ENCODE results near the gene LSAMP.

Gene LSAMP

GRCh38 chr3:116348216-116348615, 97.1 kb downstream of the LSAMP start:
- Histone ChIP-seq H3K36me3 (ENCODE audit: control insufficient read depth, low read depth, low read length) (no peaks in the 10 kb centered on the region), H3K27ac (ENCODE audit: low read length) (no peak overlapping the region), H3K4me1 (ENCODE audit: control insufficient read depth, low read depth, low read length) (peaks cover 9% of the 10 kb centered on the region), H3K4me3 (ENCODE audit: low read length) (no peak overlapping the region), H3K9ac (ENCODE audit: low read length) (no peak overlapping the region), H3K9me3 (ENCODE audit: control insufficient read depth, low read depth, low read length) (no peaks in the 10 kb centered on the region), H3K27me3 (ENCODE audit: control insufficient read depth, insufficient read depth, low read length) (no peaks in the 10 kb centered on the region)

GRCh38 chr3:116342499-116342898, 102.8 kb downstream of the LSAMP start:
- no peaks in the 10 kb centered on the region for H3K9me3 ChIP-seq (ENCODE audit: control insufficient read depth, low read depth, low read length)
- H3K4me1 ChIP-seq (ENCODE audit: control insufficient read depth, low read depth, low read length), result peaks cover 38% of the 10 kb centered on the region
- H3K36me3 ChIP-seq (ENCODE audit: control insufficient read depth, low read depth, low read length), result no peaks in the 10 kb centered on the region
- H3K27ac ChIP-seq (ENCODE audit: low read length), result no peak overlapping the region
- H3K4me3 ChIP-seq (ENCODE audit: low read length), result no peak overlapping the region
- H3K9ac ChIP-seq (ENCODE audit: low read length), result no peak overlapping the region
- no peaks in the 10 kb centered on the region for H3K27me3 ChIP-seq (ENCODE audit: control insufficient read depth, insufficient read depth, low read length)

- Histone ChIP-seq H3K27ac (ENCODE audit: low read length) (no peak overlapping the region), H3K36me3 (ENCODE audit: control insufficient read depth, low read depth, low read length) (no peaks in the 10 kb centered on the region), H3K4me1 (ENCODE audit: control insufficient read depth, low read depth, low read length) (peaks cover 38% of the 10 kb centered on the region), H3K4me3 (ENCODE audit: low read length) (no peak overlapping the region), H3K27me3 (ENCODE audit: control insufficient read depth, insufficient read depth, low read length) (no peaks in the 10 kb centered on the region), H3K9me3 (ENCODE audit: control insufficient read depth, low read depth, low read length) (no peaks in the 10 kb centered on the region), H3K9ac (ENCODE audit: low read length) (no peak overlapping the region)
Measured at GRCh38 chr3:116341899-116342298, 103.4 kb downstream of the LSAMP start.

GRCh38 chr3:116341381-116341780, 103.9 kb downstream of the LSAMP start:
- Histone ChIP-seq H3K36me3 (ENCODE audit: control insufficient read depth, low read depth, low read length) (no peaks in the 10 kb centered on the region), H3K9me3 (ENCODE audit: control insufficient read depth, low read depth, low read length) (no peaks in the 10 kb centered on the region), H3K27ac (ENCODE audit: low read length) (no peak overlapping the region), H3K4me1 (ENCODE audit: control insufficient read depth, low read depth, low read length) (peaks cover 38% of the 10 kb centered on the region), H3K4me3 (ENCODE audit: low read length) (no peak overlapping the region), H3K27me3 (ENCODE audit: control insufficient read depth, insufficient read depth, low read length) (no peaks in the 10 kb centered on the region), H3K9ac (ENCODE audit: low read length) (no peak overlapping the region)

- Histone ChIP-seq H3K27me3 (ENCODE audit: control insufficient read depth, insufficient read depth, low read length) (no peaks in the 10 kb centered on the region), H3K36me3 (ENCODE audit: control insufficient read depth, low read depth, low read length) (no peaks in the 10 kb centered on the region), H3K9me3 (ENCODE audit: control insufficient read depth, low read depth, low read length) (no peaks in the 10 kb centered on the region), H3K4me3 (ENCODE audit: low read length) (no peak overlapping the region), H3K4me1 (ENCODE audit: control insufficient read depth, low read depth, low read length) (peaks cover 38% of the 10 kb centered on the region), H3K27ac (ENCODE audit: low read length) (no peak overlapping the region), H3K9ac (ENCODE audit: low read length) (no peak overlapping the region)
Measured at GRCh38 chr3:116340680-116341216, 104.5 kb downstream of the LSAMP start.

GRCh38 chr3:116339441-116340028, 105.8 kb downstream of the LSAMP start:
- no peak overlapping the region for H3K4me3 ChIP-seq (ENCODE audit: low read length)
- no peak overlapping the region for H3K27ac ChIP-seq (ENCODE audit: low read length)
- no peaks in the 10 kb centered on the region for H3K27me3 ChIP-seq (ENCODE audit: control insufficient read depth, insufficient read depth, low read length)
- H3K9ac ChIP-seq (ENCODE audit: low read length), result no peak overlapping the region
- H3K4me1 ChIP-seq (ENCODE audit: control insufficient read depth, low read depth, low read length), result peaks cover 38% of the 10 kb centered on the region
- no peaks in the 10 kb centered on the region for H3K9me3 ChIP-seq (ENCODE audit: control insufficient read depth, low read depth, low read length)
- no peaks in the 10 kb centered on the region for H3K36me3 ChIP-seq (ENCODE audit: control insufficient read depth, low read depth, low read length)

- no peak overlapping the region for H3K9ac ChIP-seq (ENCODE audit: low read length)
- peaks cover 38% of the 10 kb centered on the region for H3K4me1 ChIP-seq (ENCODE audit: control insufficient read depth, low read depth, low read length)
- H3K4me3 ChIP-seq (ENCODE audit: low read length), result no peak overlapping the region
- no peaks in the 10 kb centered on the region for H3K36me3 ChIP-seq (ENCODE audit: control insufficient read depth, low read depth, low read length)
- H3K27ac ChIP-seq (ENCODE audit: low read length), result no peak overlapping the region
- no peaks in the 10 kb centered on the region for H3K27me3 ChIP-seq (ENCODE audit: control insufficient read depth, insufficient read depth, low read length)
- H3K9me3 ChIP-seq (ENCODE audit: control insufficient read depth, low read depth, low read length), result no peaks in the 10 kb centered on the region
Measured at GRCh38 chr3:116338713-116339112, 106.6 kb downstream of the LSAMP start.

GRCh38 chr3:116337229-116337628, 108.1 kb downstream of the LSAMP start:
- no peaks in the 10 kb centered on the region for H3K9me3 ChIP-seq (ENCODE audit: control insufficient read depth, low read depth, low read length)

GRCh38 chr3:116331380-116331779, 113.9 kb downstream of the LSAMP start:
- Histone ChIP-seq H3K4me3 (ENCODE audit: low read length) (no peak overlapping the region), H3K27me3 (ENCODE audit: control insufficient read depth, insufficient read depth, low read length) (no peaks in the 10 kb centered on the region), H3K27ac (ENCODE audit: low read length) (no peak overlapping the region), H3K9me3 (ENCODE audit: control insufficient read depth, low read depth, low read length) (no peaks in the 10 kb centered on the region), H3K36me3 (ENCODE audit: control insufficient read depth, low read depth, low read length) (no peaks in the 10 kb centered on the region), H3K9ac (ENCODE audit: low read length) (no peak overlapping the region), H3K4me1 (ENCODE audit: control insufficient read depth, low read depth, low read length) (no peaks in the 10 kb centered on the region)

More at GRCh38 chr3:116337229-116337628, 108.1 kb downstream of the LSAMP start:
- H3K27ac ChIP-seq (ENCODE audit: low read length), result no peak overlapping the region
- H3K4me3 ChIP-seq (ENCODE audit: low read length), result no peak overlapping the region
- H3K4me1 ChIP-seq (ENCODE audit: control insufficient read depth, low read depth, low read length), result peaks cover 31% of the 10 kb centered on the region
- H3K27me3 ChIP-seq (ENCODE audit: control insufficient read depth, insufficient read depth, low read length), result no peaks in the 10 kb centered on the region
- H3K9ac ChIP-seq (ENCODE audit: low read length), result no peak overlapping the region
- H3K36me3 ChIP-seq (ENCODE audit: control insufficient read depth, low read depth, low read length), result no peaks in the 10 kb centered on the region

- Histone ChIP-seq H3K27me3 (ENCODE audit: control insufficient read depth, insufficient read depth, low read length) (no peaks in the 10 kb centered on the region), H3K27ac (ENCODE audit: low read length) (no peak overlapping the region), H3K4me1 (ENCODE audit: control insufficient read depth, low read depth, low read length) (no peaks in the 10 kb centered on the region), H3K4me3 (ENCODE audit: low read length) (no peak overlapping the region), H3K9ac (ENCODE audit: low read length) (no peak overlapping the region), H3K36me3 (ENCODE audit: control insufficient read depth, low read depth, low read length) (no peaks in the 10 kb centered on the region), H3K9me3 (ENCODE audit: control insufficient read depth, low read depth, low read length) (no peaks in the 10 kb centered on the region)
Measured at GRCh38 chr3:116322750-116323375, 122.4 kb downstream of the LSAMP start.

GRCh38 chr3:116318370-116318769, 126.9 kb downstream of the LSAMP start:
- Histone ChIP-seq H3K27me3 (ENCODE audit: control insufficient read depth, insufficient read depth, low read length) (no peaks in the 10 kb centered on the region), H3K27ac (ENCODE audit: low read length) (no peak overlapping the region), H3K9ac (ENCODE audit: low read length) (no peak overlapping the region), H3K9me3 (ENCODE audit: control insufficient read depth, low read depth, low read length) (no peaks in the 10 kb centered on the region), H3K36me3 (ENCODE audit: control insufficient read depth, low read depth, low read length) (no peaks in the 10 kb centered on the region), H3K4me3 (ENCODE audit: low read length) (no peak overlapping the region), H3K4me1 (ENCODE audit: control insufficient read depth, low read depth, low read length) (no peaks in the 10 kb centered on the region)

- H3K9me3 ChIP-seq (ENCODE audit: control insufficient read depth, low read depth, low read length), result no peaks in the 10 kb centered on the region
- H3K27me3 ChIP-seq (ENCODE audit: control insufficient read depth, insufficient read depth, low read length), result no peaks in the 10 kb centered on the region
- H3K27ac ChIP-seq (ENCODE audit: low read length), result no peak overlapping the region
- H3K9ac ChIP-seq (ENCODE audit: low read length), result no peak overlapping the region
- no peaks in the 10 kb centered on the region for H3K4me1 ChIP-seq (ENCODE audit: control insufficient read depth, low read depth, low read length)
- no peak overlapping the region for H3K4me3 ChIP-seq (ENCODE audit: low read length)
- no peaks in the 10 kb centered on the region for H3K36me3 ChIP-seq (ENCODE audit: control insufficient read depth, low read depth, low read length)
Measured at GRCh38 chr3:116316771-116317170, 128.5 kb downstream of the LSAMP start.
